ENCODE results near the gene PPP1R12B.
"Not testable (repeated sequence)": the region's sequence is repeated elsewhere in the genome, so short reads cannot be mapped to it uniquely, and the experiment has no call there.

GRCh38 chr1:202638701-202639305 is 290.3 kb downstream of the PPP1R12B start:
- TF ChIP-seq, protein P1, sequence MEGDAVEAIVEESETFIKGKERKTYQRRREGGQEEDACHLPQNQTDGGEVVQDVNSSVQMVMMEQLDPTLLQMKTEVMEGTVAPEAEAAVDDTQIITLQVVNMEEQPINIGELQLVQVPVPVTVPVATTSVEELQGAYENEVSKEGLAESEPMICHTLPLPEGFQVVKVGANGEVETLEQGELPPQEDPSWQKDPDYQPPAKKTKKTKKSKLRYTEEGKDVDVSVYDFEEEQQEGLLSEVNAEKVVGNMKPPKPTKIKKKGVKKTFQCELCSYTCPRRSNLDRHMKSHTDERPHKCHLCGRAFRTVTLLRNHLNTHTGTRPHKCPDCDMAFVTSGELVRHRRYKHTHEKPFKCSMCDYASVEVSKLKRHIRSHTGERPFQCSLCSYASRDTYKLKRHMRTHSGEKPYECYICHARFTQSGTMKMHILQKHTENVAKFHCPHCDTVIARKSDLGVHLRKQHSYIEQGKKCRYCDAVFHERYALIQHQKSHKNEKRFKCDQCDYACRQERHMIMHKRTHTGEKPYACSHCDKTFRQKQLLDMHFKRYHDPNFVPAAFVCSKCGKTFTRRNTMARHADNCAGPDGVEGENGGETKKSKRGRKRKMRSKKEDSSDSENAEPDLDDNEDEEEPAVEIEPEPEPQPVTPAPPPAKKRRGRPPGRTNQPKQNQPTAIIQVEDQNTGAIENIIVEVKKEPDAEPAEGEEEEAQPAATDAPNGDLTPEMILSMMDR (IDR thresholded peaks at IDR 0.05; ENCODE audit: borderline replicate concordance, extremely low read depth, low read length, poor library complexity, severe bottlenecking): not testable (repeated sequence)
- not testable (repeated sequence) for TF ChIP-seq EZH2 (IDR thresholded peaks at IDR 0.05; ENCODE audit: borderline replicate concordance, low read depth, low read length, severe bottlenecking)
